GM10847 (cell line): ENCODE measurements around the gene ANKRD52.

Experiments
- POLR2A ChIP-seq: IDR thresholded peaks from 2 replicates; pipeline ENCODE4 v1.6.1; 2011; ENCODE audit not compliant: insufficient read length; ENCODE audit errors: extremely low read depth

The ANKRD52 gene

DNA sequence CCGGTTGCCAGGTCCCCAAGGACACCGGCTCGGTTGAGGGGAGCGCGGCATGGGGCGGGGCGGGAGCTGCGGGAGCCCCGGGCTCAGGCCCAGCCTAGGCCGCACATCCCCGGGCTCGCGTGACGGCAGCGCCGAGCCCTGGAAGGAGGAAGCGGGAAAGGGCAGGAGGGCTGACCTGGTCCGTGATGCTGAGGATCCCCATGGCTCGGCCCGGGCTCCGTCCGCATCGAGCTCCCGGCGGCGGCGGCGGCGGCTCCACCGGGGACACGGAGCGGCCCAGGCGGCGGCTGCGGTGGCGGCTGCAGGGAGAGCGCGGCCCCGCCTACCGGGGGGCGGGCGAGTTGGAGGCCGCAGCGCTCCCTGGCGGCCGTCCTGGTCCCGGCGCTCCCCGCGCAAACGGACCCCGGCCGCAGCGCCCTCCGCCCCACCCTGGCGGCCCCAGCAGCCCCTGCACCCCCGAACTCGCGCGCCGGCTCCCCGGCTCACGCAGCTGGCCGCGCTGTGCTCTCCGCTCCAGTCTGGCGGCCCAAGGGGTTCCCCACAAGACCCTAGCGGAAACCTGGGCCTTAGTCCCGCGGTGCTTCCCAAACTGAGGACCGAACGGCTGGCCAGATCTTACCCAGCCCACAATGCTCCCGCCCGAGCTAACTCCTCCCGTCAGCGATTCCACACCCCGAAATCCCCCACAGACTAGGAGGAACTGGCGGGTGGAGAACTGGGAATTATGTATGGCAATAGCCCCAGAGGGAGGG is at the start of gene ANKRD52:
ANKRD52 (minus strand) TSS at position 317 of the 752 bp plus-strand sequence; CDS start at position 202, 115 bp downstream.
- TF ChIP-seq POLR2A = peak; percentile 35

DNA sequence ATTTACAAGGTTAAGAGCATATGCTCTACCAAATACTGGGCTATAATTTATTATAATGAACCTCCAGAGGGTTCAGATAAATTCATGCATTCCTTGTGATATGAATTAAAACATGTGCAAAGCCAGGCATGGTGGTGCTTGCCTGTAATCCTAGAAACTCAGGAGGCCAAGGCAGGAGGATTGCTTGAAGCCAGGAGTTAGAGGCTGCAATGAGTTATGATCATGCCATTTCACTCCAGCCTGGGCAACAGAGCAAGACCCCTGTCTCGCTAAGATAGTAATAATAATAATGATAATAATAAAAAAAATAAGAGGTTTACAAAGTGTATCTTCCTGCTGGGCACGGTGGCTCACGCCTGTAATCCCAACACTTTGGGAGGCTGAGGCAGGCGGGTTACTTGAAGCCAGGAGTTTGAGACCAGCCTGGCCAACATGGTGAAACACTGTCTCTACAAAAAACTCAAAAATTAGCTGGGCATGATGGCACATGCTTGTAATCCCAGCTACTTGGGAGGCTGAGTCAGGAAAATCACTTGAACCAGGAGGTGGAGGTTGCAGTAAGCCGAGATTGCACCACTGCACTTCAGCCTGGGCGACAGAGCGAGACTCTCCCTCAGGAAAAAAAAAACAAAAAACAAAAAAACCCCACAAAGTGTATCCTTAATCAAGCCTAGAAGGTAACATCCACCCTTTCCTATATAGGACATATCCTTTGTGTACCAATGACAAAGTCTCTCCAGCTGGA is 49.2 kb upstream of the ANKRD52 start:
- TF ChIP-seq POLR2A = no peak

DNA sequence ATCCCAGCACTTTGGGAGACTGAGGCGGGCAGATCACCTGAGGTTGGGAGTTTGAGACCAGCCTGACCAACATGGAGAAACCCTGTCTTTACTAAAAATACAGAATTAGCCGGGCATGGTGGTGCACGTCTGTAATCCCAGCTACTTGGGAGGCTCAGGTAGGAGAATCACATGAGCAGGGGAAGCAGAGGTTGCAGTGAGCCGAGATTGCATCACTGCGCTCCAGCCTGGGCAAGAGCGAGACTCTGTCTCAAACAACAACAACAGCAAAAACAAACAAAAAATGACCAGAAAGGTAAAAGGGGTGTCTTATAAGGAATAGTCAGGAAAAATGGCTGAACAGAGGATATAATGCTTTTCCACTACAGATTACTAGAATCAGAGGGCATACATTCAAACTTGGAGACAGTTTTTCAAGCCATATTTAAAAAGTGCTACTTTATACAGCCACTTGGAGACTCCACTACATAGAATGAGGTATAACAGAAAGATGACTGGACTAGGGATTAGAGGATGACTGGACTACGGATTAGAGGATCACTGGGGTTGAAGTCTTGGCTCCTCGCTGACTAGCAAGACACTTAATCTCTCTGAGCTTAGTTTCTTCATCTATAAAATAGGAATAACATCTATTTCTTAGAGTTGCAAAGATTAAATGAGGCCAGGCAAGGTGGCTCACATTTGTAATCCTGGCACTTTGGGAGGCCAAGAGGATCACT is 46.8 kb upstream of the ANKRD52 start:
- no peak for TF ChIP-seq POLR2A

DNA sequence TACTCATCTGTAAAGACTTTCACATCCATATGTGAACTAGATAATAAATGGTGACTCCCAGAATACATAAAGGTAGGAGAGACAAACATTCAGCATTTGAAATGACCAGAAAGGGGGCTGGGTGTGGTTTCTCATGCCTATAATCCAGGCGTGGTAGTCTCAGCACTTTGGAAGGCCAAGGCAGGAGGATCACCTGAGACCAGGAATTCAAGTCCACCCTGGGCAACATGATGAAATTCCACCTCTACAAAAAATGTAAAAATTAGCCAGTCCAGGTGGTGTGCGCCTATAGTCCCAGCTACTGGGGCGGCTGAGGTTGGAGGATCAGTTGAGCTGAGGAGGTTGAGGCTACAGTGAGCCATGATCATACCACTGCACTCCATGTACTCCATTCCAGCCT is 46.1 kb upstream of the ANKRD52 start:
- no peak for TF ChIP-seq POLR2A

DNA sequence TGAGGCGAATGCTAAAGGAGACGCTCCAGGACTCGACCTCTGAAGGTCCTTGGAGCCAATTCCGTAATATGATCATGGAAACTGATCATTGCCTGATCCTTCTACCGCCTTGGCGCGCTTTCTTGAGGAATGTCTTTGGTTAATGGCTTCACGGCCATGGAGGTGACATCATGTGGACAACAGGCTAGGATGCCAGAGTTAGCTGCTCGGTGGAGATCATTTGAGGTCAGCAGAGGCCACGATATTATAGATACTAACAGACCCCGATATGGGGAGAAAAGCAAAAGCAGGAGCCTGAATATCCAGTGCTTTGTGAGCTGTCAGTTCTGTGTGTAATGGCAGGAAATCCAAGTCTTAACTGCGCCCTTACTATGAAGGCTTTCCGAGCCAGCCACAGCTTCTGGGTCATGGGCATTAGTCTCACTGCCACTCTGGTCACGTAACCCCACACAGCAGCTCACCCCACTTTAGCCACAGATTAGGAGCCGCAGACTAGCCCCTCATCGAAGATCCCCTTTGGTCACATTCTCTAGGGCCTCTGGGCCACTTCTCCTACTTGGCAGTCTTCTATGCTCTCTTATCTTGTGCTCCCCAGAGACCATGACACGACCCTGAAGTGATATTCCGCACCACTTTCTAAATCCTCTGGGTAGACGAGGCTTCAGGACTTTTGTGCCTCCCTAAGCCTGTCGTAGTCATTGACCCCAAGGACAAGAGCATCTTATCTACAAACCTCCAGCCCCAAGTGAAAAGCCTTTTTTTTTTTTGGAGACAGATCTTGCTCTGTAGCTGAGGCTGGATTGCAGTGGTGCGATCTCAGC is 42.7 kb upstream of the ANKRD52 start:
- TF ChIP-seq POLR2A = no peak

DNA sequence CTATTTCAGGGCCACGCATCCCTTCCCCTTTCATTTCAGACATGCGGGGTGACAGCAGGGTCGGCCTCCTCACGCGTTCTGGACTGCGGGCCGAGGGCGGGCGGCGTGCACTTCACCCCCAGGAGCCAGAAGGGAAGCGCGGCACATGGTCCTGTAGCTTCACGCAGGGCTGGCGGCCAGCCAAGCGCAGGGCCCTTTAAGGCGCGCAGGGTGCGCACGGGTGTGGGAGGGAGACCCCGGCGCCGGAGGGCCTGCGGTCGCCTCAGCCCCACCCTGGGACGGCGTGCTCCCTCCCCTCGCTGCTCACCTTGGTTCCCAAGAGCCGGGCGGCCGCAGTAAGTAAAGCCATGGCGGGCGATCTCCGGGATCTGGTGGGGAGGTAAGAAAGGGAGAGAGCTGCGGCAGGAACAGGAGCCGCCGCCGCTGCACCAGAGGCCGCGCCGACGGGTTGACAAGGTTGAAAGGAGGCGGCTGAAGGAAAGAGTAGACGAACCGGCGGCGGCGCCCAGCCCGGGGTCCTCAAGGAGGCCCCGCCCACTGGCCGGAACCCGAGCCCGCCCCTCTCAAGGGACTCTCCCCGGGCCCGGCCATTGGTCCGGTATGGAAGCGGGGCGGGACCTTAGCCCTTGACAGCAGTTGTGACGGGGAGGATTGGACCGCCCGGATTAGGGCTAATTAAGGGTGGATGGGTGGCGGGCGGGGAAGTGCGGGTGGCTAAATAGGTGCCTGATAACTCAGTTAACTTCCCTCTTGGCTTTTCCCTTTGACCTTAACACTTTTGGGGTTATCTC is 41.9 kb upstream of the ANKRD52 start, which contains the start of gene CS:
CS (minus strand) TSS at position 478 of the 791 bp plus-strand sequence; CDS start at position 349, 129 bp downstream.
- TF ChIP-seq POLR2A = peak; percentile 50

DNA sequence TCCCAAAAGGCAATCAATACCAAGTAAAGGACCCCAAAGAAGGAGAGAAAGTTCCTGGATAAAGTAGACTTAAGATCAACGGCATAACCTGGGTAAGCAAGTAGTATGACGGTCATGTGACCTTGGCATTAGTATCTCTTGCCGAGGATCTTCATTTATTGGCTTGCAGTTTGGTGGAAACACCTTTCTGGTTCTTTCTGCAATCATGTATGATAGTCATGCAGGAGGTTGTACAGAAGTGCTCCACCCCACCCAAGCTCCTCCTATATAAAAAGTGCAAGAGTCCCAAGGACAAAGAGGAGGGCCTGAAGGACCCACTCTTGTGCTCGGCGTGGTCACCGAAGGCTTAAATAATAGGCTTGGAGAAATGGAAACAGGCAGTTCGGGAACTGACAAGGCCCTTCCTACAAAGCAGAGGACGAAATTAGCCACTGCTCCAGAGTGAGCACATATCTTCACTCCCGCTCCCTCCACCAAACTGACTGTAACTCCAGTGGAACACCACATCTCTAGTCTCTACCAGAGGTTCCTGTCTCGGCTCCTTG is 41.2 kb upstream of the ANKRD52 start:
- TF ChIP-seq POLR2A = no peak

DNA sequence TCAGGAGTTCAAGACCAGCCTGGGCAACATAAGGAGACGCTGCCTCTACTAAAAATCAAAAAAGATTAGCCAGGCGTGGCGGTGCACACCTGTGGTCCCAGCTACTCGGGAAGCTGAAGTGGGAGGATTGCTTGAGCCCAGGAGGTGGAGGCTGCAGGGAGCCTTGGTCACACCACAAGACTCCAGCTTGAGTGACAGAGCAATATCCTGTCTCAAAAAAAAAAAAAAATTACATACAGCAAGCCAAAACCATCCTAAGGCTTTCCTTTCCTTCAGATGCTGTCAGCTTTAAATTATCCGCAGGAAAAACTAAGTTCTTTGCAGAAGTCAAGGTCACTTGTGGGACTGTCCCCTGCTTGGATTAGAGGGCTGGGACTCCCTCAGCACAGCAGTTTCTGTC is 40.6 kb upstream of the ANKRD52 start:
- TF ChIP-seq POLR2A = no peak

DNA sequence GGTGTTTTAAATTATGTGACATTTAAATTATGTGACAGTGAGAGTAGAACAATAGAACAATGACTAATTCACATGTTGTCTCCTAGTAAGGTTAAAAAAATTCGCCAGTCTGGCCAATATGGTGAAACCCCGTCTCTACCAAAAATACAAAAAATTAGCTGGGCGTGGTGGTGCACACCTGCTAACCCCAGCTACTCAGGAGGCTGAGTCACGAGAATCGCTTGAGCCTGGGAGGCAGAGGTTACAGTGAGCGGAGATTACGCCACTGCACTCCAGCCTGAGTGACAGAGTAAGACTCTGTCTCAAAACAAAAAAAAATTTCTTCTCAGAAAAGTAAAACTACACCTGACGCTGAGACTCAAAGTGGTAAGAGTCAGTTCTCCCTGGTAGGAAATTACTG is 39.2 kb upstream of the ANKRD52 start:
- no peak for TF ChIP-seq POLR2A

DNA sequence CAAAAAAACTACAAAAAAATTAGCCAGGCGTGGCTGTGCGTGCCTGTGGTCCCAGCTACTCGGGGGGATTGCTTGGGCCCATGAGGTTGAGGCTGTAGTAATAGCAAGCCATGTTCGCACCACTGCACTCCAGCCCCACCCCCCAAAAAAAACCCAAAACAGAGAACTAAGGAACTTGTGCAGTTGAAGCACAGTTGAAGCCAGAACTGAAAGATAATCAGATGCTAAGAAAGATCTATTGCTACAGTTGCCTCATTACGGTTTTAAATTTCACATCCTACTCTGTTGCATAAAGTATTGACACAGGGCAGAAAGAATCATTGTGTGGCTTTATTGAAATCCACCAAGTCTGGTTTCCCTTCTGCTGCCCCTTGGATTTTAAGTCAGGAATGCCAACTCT is 38.1 kb upstream of the ANKRD52 start:
- TF ChIP-seq POLR2A = no peak

DNA sequence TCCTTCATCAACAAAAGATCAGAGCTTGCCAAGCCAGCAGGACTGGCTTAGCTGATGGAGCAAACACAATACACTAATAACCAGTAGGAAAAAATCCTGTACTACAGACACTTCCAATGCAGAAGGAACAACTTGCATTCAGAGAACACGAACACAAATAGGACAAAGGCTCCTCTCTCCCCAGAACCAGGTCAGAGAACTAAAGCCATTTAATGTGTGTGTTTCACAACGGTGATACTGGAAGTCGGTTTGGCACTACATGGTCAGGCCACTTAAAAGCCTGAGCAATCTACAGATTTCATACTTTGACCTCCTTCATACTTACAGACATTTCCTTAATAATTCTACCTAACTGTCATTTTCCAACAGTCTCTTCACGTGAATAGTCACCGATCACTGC is 35.6 kb upstream of the ANKRD52 start:
- TF ChIP-seq POLR2A = no peak

DNA sequence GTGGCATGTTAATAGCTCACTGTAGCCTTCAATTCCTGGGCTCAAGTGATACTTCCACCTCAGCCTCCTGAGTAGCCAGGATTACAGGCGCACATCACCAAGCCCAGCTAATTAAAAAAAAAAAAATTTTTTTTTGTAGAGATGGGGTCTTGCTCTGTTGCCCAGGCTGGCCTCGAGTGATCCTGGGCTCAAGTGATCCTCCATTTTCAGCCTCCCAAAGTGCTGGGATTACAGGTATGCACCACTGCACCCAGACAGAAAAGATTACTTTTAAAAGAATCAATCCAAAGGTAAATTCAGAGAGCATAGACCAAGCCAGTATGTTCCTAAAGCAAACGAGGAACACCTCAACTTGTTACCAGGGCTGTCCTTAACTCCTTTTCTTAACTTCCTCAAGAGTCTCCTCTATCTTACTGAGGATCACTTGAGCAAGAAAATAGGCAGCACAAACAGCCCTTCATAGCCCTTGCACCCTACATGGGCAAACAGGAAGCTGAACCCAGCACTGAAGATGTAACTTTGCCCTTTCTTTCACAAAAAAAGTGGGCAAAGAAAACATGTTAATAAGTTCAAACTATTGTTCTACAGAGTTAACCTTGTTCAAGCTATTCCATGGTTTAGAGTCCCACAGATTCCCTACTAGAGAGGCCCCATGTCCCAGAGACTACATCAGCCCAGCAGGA is 30.7 kb upstream of the ANKRD52 start:
- no peak for TF ChIP-seq POLR2A
